Fibroblast of villous mesenchyme (primary cell): ENCODE results near the gene SMURF1. TPM values are rescaled to one million over a fixed set of nuclear protein-coding genes. Genes with fewer than 3 reads are reported as not detected.

Experiments
- DNase-seq: peaks from one replicate; pipeline ENCODE4 v3.0.0-alpha.2; 2010; ENCODE audit warnings: low read depth
- H3K4me3 ChIP-seq: 2 replicates; pipeline ENCODE4 v1.5.1; 2011; ENCODE audit warnings: low read depth, mild to moderate bottlenecking, low read length
- total RNA-seq: library from RNA; depleted of rRNA; stranded (reverse); fragments of >200 nt; gene quantifications from 2 replicates; pipeline ENCODE4 v1.2.3, GENCODE V29; 2012
- TF ChIP-seq, protein P1 (sequence below): IDR thresholded peaks from 2 replicates; pipeline ENCODE4 v1.5.1; 2012; ENCODE audit warnings: low read depth, mild to moderate bottlenecking, low read length; ENCODE audit not compliant: insufficient read depth

SMURF1 gene
- total RNA-seq = 28.7 and 29.8 TPM in 2 replicates

DNA sequence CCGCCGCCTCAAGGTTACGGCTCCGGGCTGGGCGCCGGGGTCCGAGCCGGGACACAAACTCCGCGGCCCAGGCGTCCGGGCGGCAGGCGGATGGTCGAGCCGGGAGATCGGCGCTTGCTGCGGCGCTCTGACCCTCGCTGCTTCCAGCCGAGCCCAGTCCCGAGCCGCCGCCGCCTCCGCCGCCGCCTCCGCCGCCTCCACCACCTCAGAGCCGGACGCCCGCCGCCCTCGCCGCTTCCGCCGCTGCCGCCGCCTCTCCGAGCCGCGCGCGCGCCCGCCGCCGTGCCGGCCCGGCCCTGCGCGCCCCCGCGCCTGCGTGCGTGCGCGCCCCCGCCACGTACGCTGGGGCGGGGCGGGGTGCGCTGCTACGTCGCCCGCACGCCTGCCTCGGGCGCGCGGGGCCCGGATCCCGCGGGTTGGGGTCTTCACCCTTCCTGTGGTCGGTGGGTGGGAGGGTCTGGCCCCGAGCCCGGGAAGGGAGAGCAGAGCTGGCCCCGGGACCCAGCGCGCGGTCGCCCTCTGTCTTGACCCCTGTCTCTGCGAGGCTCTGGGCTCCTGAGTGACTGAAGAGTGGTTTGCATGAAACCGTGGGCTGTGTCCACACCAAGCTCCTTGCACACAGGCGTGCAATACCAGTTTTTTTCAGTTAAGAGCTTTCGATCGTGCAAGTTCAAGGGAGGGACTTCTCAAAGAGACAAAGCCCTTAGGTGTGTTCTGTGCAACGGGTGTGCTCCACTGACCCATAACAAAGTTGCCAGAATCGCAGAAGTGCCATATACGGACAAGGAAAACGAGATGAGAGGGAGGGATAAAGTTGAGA is at the start of gene SMURF1:
Gene SMURF1 (minus strand): TSS at position 256 of the 820 bp plus-strand sequence. CDS start 328 bp downstream, outside the sequence.
- peak; percentile 50 for DNase-seq
- peak within 1 kb of the TSS; percentile 81 for H3K4me3 ChIP-seq
- TF ChIP-seq, protein P1, sequence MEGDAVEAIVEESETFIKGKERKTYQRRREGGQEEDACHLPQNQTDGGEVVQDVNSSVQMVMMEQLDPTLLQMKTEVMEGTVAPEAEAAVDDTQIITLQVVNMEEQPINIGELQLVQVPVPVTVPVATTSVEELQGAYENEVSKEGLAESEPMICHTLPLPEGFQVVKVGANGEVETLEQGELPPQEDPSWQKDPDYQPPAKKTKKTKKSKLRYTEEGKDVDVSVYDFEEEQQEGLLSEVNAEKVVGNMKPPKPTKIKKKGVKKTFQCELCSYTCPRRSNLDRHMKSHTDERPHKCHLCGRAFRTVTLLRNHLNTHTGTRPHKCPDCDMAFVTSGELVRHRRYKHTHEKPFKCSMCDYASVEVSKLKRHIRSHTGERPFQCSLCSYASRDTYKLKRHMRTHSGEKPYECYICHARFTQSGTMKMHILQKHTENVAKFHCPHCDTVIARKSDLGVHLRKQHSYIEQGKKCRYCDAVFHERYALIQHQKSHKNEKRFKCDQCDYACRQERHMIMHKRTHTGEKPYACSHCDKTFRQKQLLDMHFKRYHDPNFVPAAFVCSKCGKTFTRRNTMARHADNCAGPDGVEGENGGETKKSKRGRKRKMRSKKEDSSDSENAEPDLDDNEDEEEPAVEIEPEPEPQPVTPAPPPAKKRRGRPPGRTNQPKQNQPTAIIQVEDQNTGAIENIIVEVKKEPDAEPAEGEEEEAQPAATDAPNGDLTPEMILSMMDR = no peak

DNA sequence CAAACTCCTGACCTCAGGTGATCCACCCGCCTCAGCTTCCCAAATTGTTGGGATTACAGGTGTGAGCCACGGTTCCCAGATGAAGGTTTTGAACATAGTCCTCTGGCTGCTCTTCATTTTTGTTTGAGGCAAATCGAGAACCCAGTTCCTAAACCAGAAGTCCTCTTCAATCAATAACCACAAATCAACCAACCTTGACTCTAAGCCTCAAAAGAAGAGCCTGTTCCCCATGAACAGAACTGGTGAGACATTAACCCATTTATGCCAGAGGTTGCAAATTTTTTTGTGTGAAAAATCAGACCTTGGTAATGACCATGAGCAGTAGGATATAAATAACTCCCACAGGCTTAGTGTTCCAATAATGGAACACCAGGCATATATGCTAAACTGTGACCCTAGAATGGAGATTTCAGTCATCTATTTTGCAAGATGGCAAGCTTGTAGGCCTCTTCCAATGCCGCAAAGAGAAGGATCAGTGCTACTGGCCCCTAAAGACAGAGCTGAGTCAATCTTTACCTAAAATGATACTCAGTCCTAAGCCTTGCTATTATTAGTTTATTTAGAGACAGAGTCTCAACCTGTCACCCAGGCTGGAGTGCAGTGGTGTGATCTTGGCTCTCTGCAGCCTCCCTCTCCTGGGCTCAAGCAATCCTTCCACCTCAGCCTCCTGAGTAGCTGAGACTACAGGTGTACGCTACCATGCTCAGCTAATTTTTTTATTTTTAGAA is 48.1 kb upstream of the SMURF1 start:
- DNase-seq = no peak
- H3K4me3 ChIP-seq = no peak overlapping the region
- TF ChIP-seq, protein P1 = no peak

DNA sequence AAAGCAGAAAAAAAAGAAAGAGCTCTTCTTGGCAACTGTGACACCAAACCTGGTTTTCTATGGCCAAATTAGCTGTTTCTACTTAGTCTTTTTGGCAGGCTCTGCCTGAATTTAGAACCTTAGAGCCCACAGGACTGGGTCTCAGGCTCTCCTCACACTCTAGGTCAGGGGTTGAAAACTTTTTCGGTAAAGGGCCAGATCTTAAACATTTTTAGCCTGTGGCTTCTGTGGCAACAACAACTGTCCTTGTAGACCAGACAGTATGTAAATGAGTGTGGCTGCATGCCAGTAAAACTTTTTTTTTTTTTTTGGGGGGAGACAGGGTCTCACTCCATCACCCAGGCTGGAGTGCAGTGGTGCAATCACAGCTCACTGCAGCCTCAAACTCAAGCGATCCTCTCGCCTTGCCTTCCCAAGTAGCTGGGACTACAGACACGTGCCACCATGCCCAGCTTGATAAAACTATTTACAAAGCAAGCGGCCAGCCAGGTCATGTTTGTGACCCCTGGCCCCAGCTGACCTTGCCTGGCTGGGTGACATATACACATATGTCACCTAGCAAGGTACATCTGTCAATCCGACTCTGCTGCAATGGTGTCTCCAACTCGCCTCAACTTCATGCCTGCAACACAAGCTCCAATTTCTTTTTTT is 46.6 kb upstream of the SMURF1 start:
- no peak for DNase-seq
- TF ChIP-seq, protein P1 = no peak
- no peak overlapping the region for H3K4me3 ChIP-seq

DNA sequence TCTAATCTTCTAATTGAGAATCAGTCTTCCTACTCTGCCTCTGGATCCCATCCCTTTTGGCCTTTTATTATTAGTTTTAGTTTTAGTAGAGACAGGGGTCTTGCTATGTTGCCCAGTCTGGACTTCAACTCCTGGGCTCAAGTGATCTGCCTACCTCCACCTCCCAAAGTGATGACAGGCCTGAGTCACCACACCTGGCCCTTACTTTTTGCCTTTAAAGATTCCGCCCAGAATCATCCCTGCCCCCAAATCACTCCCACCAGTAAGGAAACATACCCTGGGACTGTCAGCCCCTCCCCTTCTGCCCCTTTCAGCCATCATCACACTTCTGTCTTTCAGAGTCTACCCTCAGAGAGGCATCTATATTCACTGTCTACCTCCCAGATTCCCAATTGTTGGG is 45.3 kb upstream of the SMURF1 start:
- H3K4me3 ChIP-seq = no peak overlapping the region
- no peak for DNase-seq
- TF ChIP-seq, protein P1 = no peak

DNA sequence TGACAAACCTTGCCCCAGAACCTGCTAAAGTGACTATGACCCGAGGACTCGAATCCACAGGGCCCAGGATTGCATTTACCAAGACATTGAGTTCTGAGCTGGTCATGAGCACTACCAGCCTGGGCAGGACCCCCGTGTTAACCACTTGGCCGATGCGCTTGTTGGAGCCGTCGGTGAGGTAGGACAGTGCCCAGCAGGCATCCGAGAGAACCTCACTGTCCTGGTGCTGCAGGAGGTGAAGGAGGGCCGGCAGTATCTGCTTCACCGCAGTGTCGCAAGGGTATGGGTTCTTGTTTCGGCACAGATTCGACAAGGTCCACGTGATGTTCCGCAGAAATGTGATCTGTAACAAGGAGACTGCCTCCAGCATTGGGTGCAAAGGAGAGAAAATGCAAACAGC is 44.3 kb upstream of the SMURF1 start:
- no peak overlapping the region for H3K4me3 ChIP-seq
- DNase-seq = no peak
- TF ChIP-seq, protein P1 = no peak

DNA sequence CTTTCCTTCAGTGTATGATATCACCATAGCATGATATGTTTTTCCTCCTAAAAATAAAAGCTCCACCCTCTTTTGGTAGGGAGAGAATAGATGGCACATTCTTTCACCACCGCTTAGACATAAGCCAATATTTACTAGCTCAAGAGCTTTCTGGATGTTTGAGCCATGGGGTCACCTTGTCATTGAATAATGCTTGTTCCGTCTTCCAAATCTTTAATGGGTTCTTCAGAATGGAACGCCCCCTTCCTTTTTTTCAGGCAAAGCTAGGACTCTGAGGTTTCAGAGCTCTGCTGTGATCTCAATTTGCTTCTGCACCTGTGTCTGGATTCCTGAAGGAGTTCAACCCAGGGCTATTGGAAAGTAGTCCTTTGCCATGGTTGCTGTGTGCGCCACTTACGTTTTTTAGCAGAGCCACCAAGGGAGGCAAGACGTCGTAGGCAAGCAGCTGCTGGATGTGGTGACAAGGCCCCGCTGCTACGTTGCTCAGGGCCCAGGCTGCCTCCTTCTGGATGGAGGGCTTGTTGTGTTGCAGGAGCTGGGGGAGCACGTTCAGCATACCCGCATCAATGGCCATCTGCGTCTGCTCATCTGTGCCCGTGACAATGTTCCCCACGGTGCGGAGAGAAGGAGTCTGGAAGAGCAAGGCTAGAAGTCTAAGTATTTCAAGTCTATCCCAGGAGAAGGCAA is 40.8 kb upstream of the SMURF1 start:
- TF ChIP-seq, protein P1 = no peak
- H3K4me3 ChIP-seq = no peak overlapping the region
- DNase-seq = no peak
